Duodenal mucosa (tissue), 2 donors: Measurements from ENCODE around the gene KRT35.

Experiments
- H3K27ac ChIP-seq: one replicate; pipeline ENCODE4 v1.7.0; 2013; ENCODE audit warnings: low read depth, low read length
- H3K27me3 ChIP-seq, 2 donors: one replicate each; pipeline ENCODE4 v1.7.0; 2013; ENCODE audit warnings: low read length in 2 of 2, control low read depth in 1 of 2; ENCODE audit not compliant: insufficient read depth in 2 of 2, control insufficient read depth in 1 of 2
- H3K36me3 ChIP-seq, 2 donors: one replicate each; pipeline ENCODE4 v1.7.0; 2013; ENCODE audit warnings: low read length in 2 of 2, control low read depth in 1 of 2; ENCODE audit not compliant: insufficient read depth in 2 of 2, control insufficient read depth in 1 of 2
- H3K4me1 ChIP-seq, 2 donors: one replicate each; pipeline ENCODE4 v1.7.0; 2013; ENCODE audit warnings: low read length in 2 of 2, control low read depth in 1 of 2; ENCODE audit not compliant: insufficient read depth in 2 of 2, control insufficient read depth in 1 of 2
- H3K4me3 ChIP-seq, 2 donors: one replicate each; pipeline ENCODE4 v1.7.0; 2013; ENCODE audit warnings: low read length in 2 of 2, low read depth in 1 of 2
- H3K9ac ChIP-seq, 2 donors: one replicate each; pipeline ENCODE4 v1.7.0; 2013; ENCODE audit warnings: low read length in 2 of 2, low read depth in 1 of 2
- H3K9me3 ChIP-seq, 2 donors: one replicate each; pipeline ENCODE4 v1.7.0; 2013; ENCODE audit warnings: low read length in 2 of 2, control low read depth in 1 of 2; ENCODE audit not compliant: control insufficient read depth in 1 of 2

KRT35 gene

GRCh38 chr17:41428591-41429291 lies 52.2 kb downstream of the KRT35 start:
- Histone ChIP-seq H3K4me1 (no peaks in the 10 kb centered on the region), H3K9me3 (no peaks in the 10 kb centered on the region), H3K27me3 (no peaks in the 10 kb centered on the region), H3K4me3 (no peak overlapping the region), H3K27ac (no peak overlapping the region), H3K9ac (no peak overlapping the region), H3K36me3 (no peaks in the 10 kb centered on the region)
